ENCODE measurements around the gene COL15A1.

DNA sequence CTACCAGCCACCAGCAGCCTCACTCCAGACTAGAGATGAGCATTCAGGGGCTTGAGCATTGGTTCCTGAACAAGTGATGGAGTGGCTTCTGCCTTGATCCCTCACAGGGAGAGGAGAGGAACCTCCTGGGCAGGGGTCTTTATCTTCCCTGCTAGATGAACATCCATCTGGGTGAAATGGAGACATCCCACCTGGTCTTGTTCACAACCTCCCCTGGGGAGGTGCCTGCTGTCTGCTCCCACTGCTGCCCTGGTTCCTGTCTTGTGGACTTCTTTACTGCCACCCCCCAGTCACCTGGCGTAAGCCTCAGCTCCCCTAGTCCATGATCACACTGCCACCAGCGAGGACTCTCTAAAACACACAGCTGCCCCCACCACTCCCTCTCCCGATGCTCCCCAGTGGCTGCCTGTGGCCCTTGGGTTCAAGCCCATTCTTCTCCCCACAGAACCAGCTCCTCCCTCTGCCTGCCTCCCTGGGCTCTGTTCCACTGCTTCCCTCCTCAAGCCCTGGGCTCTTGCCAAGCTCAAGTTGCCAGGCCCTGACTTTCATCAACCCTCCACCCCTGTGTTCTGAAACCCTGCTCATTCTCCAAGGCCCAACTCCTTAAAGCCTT is 51.5 kb downstream of the COL15A1 start:
- TF ChIP-seq YY1 (IDR thresholded peaks at IDR 0.05; ENCODE audit: insufficient read depth, insufficient read length) (no peak), ZNF274 (IDR thresholded peaks at IDR 0.05; ENCODE audit: low read depth, low read length) (no peak)
